Endothelial cell of umbilical vein (primary cell): ENCODE measurements around the gene PRSS35. TPM values are rescaled to one million over a fixed set of nuclear protein-coding genes. Genes with fewer than 3 reads are reported as not detected.

ENCODE experiments used
- BruUV-seq: library from RNA; stranded (reverse); fragments of 400-500 nt; replicated peaks from 2 replicates; lab custom pipeline; 2021; lab: Mats Ljungman, UMichigan
- CTCF ChIA-PET: fragments of 300-600, 350-600 bp; sonication (Branson Sonifier 250); formaldehyde crosslinking; loops from one replicate; lab custom pipeline; 2021; ENCODE audit warnings: antibody characterized with exemption, inconsistent platforms; lab: Charles Lee
- POLR2A ChIA-PET: fragments of 300-600, 350-600 bp; sonication (Branson Sonifier 250); formaldehyde crosslinking; loops from one replicate; lab custom pipeline; 2021; ENCODE audit warnings: antibody characterized with exemption, inconsistent platforms; lab: Charles Lee
- DNase-seq: peaks from one replicate; pipeline ENCODE4 v3.0.0-alpha.2; 2011; ENCODE audit warnings: low read depth, low spot score
- FAIRE-seq: peaks from 2 replicates; lab custom pipeline; 2011; peaks lifted over from hg19 to GRCh38; lab: Jason Lieb, UNC
- H2AFZ ChIP-seq: 2 replicates; pipeline ENCODE4 v1.6.0; 2012; ENCODE audit warnings: low read depth, low read length, control low read depth, inconsistent platforms
- H3K27ac ChIP-seq: 2 replicates; pipeline ENCODE4 v1.5.1; 2011; ENCODE audit warnings: low read depth, mild to moderate bottlenecking, control low read depth, low read length, moderate library complexity; ENCODE audit not compliant: insufficient read depth
- H3K27me3 ChIP-seq, 2 experiments: 2 replicates each; pipeline versions ENCODE4 v1.6.0 to v1.6.1; 2011; ENCODE audit warnings: low read length in 2 of 2, mixed read lengths in 1 of 2; ENCODE audit not compliant: control insufficient read depth in 2 of 2, insufficient read depth in 2 of 2
- H3K36me3 ChIP-seq, 2 experiments: 2 replicates in 1 of 2; 3 replicates in 1 of 2; pipeline ENCODE4 v1.5.1; 2011; ENCODE audit warnings: low read length in 2 of 2, mild to moderate bottlenecking in 1 of 2, moderate library complexity in 1 of 2; ENCODE audit not compliant: control insufficient read depth in 2 of 2, insufficient read depth in 2 of 2; ENCODE audit errors: extremely low read depth in 1 of 2
- H3K4me1 ChIP-seq: 3 replicates; pipeline ENCODE4 v1.5.1; 2011; ENCODE audit warnings: mild to moderate bottlenecking, low read length; ENCODE audit not compliant: control insufficient read depth, insufficient read depth; ENCODE audit errors: extremely low read depth
- H3K4me2 ChIP-seq: 2 replicates; pipeline ENCODE4 v1.6.1; 2011; ENCODE audit warnings: low read length, control low read depth, mixed read lengths; ENCODE audit not compliant: insufficient read depth
- H3K4me3 ChIP-seq, 3 experiments: fragments of 200-600 bp in 1 of 3; sonication (generic), shearing (Covaris generic) in 1 of 3; replicated peaks in 1 of 3; 2 replicates each; pipeline ENCODE4 v1.5.1; 2011 to 2016; ENCODE audit warnings: control low read depth in 3 of 3, low read length in 3 of 3, mild to moderate bottlenecking in 2 of 3, inconsistent platforms in 1 of 3, low read depth in 1 of 3, moderate library complexity in 1 of 3; ENCODE audit not compliant: insufficient read depth in 1 of 3
- H3K79me2 ChIP-seq: 2 replicates; pipeline ENCODE4 v1.6.0; 2012; ENCODE audit warnings: low read length, inconsistent platforms; ENCODE audit not compliant: control insufficient read depth, insufficient read depth
- H3K9ac ChIP-seq: replicated peaks from 2 replicates; pipeline ENCODE3; 2011; ENCODE audit warnings: low read length, control low read depth; ENCODE audit not compliant: insufficient read depth; ENCODE audit errors: extremely low read depth
- H3K9me1 ChIP-seq: replicated peaks from 3 replicates; pipeline ENCODE4 v1.6.0; 2011; ENCODE audit warnings: mild to moderate bottlenecking, low read length; ENCODE audit not compliant: control insufficient read depth, insufficient read depth; ENCODE audit errors: extremely low read depth
- H3K9me3 ChIP-seq: replicated peaks from 2 replicates; pipeline ENCODE4 v1.5.1; 2012; ENCODE audit warnings: low read length, inconsistent platforms; ENCODE audit not compliant: control insufficient read depth, insufficient read depth
- H4K20me1 ChIP-seq: replicated peaks from 2 replicates; pipeline ENCODE3; 2011; ENCODE audit warnings: mild to moderate bottlenecking, low read length; ENCODE audit not compliant: control insufficient read depth, insufficient read depth; ENCODE audit errors: extremely low read depth
- EZH2 ChIP-seq: IDR thresholded peaks from 2 replicates; pipeline ENCODE4 v1.6.1; 2012; ENCODE audit warnings: borderline replicate concordance, low read depth, mild to moderate bottlenecking, moderate library complexity, low read length, inconsistent platforms; ENCODE audit not compliant: severe bottlenecking
- FOS ChIP-seq: IDR thresholded peaks from 2 replicates; pipeline ENCODE4 v1.6.1; 2011; ENCODE audit warnings: mild to moderate bottlenecking, low read length, moderate library complexity, borderline replicate concordance; ENCODE audit not compliant: insufficient read depth
- GATA2 ChIP-seq: IDR thresholded peaks from 2 replicates; pipeline ENCODE4 v1.7.0; 2011; ENCODE audit warnings: low read depth, mild to moderate bottlenecking, moderate library complexity, mixed read lengths, low read length; ENCODE audit not compliant: insufficient read length, insufficient read depth
- JUN ChIP-seq: IDR thresholded peaks from 2 replicates; pipeline ENCODE4 v1.6.1; 2011; ENCODE audit warnings: borderline replicate concordance, low read depth; ENCODE audit not compliant: insufficient read length, insufficient read depth
- MYC ChIP-seq: IDR thresholded peaks from one replicate; pipeline ENCODE4 v1.6.1; 2011; ENCODE audit warnings: mild to moderate bottlenecking, low read depth, low read length
- POLR2A ChIP-seq: IDR thresholded peaks from 2 replicates; pipeline ENCODE4 v1.6.1; 2012; ENCODE audit warnings: low read depth, mild to moderate bottlenecking, control low read depth, low read length
- POLR2AphosphoS5 ChIP-seq: IDR thresholded peaks from 2 replicates; pipeline ENCODE4 v1.6.1; 2012; ENCODE audit warnings: low read depth, mild to moderate bottlenecking, control low read depth, low read length, moderate library complexity; ENCODE audit not compliant: insufficient read depth
- dilution Hi-C: fragments of 300-500 bp; cut with MboI; formaldehyde crosslinking; loops from one replicate; pipeline ENCODE4 v1.15.0; 2019; ENCODE audit warnings: low sequenced_read_pairs; ENCODE audit not compliant: extremely low pct_ligation_motif_present
- intact Hi-C: fragments of 100-400 bp; cut with micrococcal nuclease; formaldehyde crosslinking; loops from one replicate; pipeline ENCODE4 v1.10.0; 2022
- polyA plus RNA-seq, 4 experiments: library from polyadenylated mRNA; depleted of rRNA in 3 of 4; stranded (reverse) in 3 of 4; unstranded in 1 of 4; fragments of >200 nt; gene quantifications; 2 replicates each; pipeline versions ENCODE4 v1.2.1 to v1.2.3, GENCODE V29; 2011 to 2012; ENCODE audit warnings: missing spikeins in 1 of 4
- total RNA-seq: library from RNA; stranded (reverse); gene quantifications from 2 replicates; pipeline ENCODE4 v1.2.3, GENCODE V29; 2021
- TF ChIP-seq, protein P1 (sequence below): IDR thresholded peaks from 2 replicates; pipeline ENCODE4 v1.6.1; 2011; ENCODE audit not compliant: insufficient read depth, insufficient read length
- TF ChIP-seq, protein P2 (sequence below), 2 donors: IDR thresholded peaks; 1 replicate in 1 of 2; 2 replicates in 1 of 2; pipeline ENCODE4 v1.5.1; 2011; ENCODE audit warnings: low read length in 2 of 2, mild to moderate bottlenecking in 2 of 2, moderate library complexity in 2 of 2, control low read depth in 1 of 2, inconsistent platforms in 1 of 2, low read depth in 1 of 2; ENCODE audit not compliant: insufficient read depth in 1 of 2; ENCODE audit errors: extremely low read depth in 1 of 2

PRSS35 gene
- total and polyA plus RNA-seq, 2 donors (not counting 3 experiments of a cell fraction or from before 2014, with no cell fraction given): not detected

DNA sequence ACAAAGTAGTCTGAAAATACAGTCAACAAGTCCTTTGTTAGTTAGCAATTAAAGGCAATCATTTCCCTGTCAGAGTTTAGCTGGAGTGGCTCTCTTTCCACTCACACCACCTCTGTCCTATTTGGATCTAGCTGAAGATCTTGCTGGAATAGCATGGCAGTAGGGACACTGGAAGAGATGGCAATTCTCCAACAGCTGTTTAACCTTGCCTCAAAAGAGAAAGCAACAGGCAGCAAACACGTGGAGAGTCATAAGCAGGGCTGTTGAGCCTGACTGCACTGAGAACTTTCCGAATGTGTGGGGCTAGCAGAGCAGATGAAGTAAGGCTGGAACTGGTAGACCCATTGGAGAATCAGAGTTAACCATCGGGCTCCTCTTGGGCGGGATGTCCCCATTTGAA is 38.0 kb upstream of the PRSS35 start:
- ChIA-PET POLR2A (no interaction called here), CTCF (no interaction called here)
- intact Hi-C loops: no loop called here
- no peak overlapping the region for H3K4me2 ChIP-seq
- BruUV-seq: no TSS peak
- H3K27me3 ChIP-seq: peaks cover 3 to 7% of the 10 kb centered on the region in 2 experiments
- dilution Hi-C loops: no loop called here
- H3K9ac ChIP-seq: no peak overlapping the region
- H3K79me2 ChIP-seq: no peaks in the 10 kb centered on the region
- no peak for TF ChIP-seq EZH2
- TF ChIP-seq POLR2A: no peak
- TF ChIP-seq MYC: no peak
- TF ChIP-seq, protein P1, sequence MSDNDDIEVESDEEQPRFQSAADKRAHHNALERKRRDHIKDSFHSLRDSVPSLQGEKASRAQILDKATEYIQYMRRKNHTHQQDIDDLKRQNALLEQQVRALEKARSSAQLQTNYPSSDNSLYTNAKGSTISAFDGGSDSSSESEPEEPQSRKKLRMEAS: no peak
- TF ChIP-seq GATA2: no peak
- no peak for TF ChIP-seq FOS
- no peak for TF ChIP-seq JUN
- TF ChIP-seq, protein P2, sequence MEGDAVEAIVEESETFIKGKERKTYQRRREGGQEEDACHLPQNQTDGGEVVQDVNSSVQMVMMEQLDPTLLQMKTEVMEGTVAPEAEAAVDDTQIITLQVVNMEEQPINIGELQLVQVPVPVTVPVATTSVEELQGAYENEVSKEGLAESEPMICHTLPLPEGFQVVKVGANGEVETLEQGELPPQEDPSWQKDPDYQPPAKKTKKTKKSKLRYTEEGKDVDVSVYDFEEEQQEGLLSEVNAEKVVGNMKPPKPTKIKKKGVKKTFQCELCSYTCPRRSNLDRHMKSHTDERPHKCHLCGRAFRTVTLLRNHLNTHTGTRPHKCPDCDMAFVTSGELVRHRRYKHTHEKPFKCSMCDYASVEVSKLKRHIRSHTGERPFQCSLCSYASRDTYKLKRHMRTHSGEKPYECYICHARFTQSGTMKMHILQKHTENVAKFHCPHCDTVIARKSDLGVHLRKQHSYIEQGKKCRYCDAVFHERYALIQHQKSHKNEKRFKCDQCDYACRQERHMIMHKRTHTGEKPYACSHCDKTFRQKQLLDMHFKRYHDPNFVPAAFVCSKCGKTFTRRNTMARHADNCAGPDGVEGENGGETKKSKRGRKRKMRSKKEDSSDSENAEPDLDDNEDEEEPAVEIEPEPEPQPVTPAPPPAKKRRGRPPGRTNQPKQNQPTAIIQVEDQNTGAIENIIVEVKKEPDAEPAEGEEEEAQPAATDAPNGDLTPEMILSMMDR (IDR thresholded peaks at IDR 0.05; ENCODE audit: extremely low read depth in 1 of 2, insufficient read depth in 1 of 2, low read depth in 1 of 2, low read length in 2 of 2): no peak
- TF ChIP-seq POLR2AphosphoS5: no peak
- no peaks in the 10 kb centered on the region for H3K9me1 ChIP-seq
- no peak overlapping the region for H3K27ac ChIP-seq
- no peaks in the 10 kb centered on the region for H3K36me3 ChIP-seq
- H3K4me3 ChIP-seq: no peak overlapping the region
- no peak overlapping the region for H2AFZ ChIP-seq
- FAIRE-seq (no peak), DNase-seq (no peak)
- H4K20me1 ChIP-seq: no peaks in the 10 kb centered on the region
- no peaks in the 10 kb centered on the region for H3K9me3 ChIP-seq
- H3K4me1 ChIP-seq: no peaks in the 10 kb centered on the region
